ENCODE data around the gene C2CD2L. TPM values are rescaled to one million over a fixed set of nuclear protein-coding genes. Genes with fewer than 3 reads are reported as not detected.
A peak's percentile ranks its signal among the peaks of the same experiment; 100 is the strongest.
"Not testable (repeated sequence)": the region's sequence is repeated elsewhere in the genome, so short reads cannot be mapped to it uniquely, and the experiment has no call there.

C2CD2L gene
- total RNA-seq, 1 donor from 2014 or later: 19.7 TPM

DNA sequence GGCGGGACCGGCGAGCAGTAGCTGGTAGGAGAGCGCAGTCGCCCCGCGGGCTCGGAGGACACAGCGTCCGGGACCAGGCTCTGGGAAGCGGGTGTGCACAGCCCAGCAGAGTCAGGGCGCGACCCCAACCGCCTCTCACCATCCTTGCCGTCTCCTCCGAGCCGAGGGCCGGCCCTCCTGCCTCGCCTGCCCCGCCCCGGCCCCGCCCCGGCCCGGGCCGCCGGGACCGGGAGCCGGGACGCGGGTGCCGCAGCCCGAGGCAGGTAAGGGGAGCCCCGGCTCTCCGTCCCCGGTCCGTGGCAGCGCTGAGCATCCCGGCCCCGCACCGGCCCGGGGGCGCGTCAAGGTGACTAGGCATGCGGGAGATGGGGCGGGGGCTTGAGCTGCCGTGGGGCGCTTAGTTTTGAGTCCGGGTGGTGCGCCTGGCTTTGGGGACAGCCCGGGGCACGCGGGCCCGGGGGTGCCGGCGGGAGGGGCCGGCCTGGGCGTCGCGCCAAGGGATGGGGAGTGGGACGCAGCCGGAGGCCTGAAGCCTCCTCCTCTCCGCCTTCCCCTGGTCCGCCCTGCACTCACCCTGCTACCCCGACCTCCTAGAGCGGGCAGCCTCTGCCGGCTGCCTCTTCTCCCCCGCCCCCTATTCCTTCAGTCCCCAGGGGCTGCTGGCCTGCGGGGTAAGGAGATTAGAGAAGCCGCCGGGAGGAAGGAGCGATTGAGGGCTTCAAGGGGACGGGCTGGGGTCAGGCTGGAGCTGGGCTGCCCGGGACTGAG lies 42.1 kb downstream of the C2CD2L start, which contains the start of gene ABCG4:
ABCG4 (plus strand) TSS at position 35 of the 768 bp plus-strand sequence. CDS start 914 bp downstream, outside the sequence.
- DNase-seq (ENCODE audit: low read depth): peak; percentile 8

DNA sequence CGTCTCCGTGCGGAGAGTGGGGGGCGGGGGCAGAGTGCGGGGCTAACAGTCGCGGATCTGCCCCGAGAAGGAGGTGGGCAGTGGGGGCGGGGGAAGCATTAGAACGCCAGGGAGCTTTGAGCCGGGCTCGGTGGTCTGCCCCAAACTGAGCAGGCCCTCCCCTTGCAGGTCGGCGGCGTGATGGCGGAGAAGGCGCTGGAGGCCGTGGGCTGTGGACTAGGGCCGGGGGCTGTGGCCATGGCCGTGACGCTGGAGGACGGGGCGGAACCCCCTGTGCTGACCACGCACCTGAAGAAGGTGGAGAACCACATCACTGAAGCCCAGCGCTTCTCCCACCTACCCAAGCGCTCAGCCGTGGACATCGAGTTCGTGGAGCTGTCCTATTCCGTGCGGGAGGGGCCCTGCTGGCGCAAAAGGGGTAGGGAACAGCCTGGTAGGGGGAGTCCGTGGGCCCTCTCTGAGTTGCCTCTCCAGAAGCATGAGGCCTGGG lies 42.7 kb downstream of the C2CD2L start:
- DNase-seq (ENCODE audit: low read depth): no peak

DNA sequence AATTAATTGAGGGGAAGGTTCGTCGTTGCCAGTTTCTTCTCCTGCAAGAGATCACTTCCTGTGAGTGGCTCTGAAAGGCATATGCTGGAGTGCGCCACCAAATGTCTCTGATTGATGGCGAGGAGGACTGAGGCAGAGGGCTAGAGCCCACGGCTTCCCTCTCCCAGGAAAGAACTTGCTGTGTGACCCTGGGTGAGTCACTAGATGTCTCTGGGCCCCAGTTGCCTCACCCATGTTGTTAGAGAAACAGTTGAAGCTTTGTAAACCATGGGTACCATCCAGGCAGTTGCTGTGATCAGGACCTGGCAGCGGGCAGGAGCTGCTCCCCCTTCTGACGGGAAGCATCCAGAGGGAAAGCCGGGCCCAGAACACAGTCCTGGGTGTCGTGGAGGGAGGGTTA lies 44.9 kb downstream of the C2CD2L start:
- DNase-seq (ENCODE audit: low read depth): no peak

DNA sequence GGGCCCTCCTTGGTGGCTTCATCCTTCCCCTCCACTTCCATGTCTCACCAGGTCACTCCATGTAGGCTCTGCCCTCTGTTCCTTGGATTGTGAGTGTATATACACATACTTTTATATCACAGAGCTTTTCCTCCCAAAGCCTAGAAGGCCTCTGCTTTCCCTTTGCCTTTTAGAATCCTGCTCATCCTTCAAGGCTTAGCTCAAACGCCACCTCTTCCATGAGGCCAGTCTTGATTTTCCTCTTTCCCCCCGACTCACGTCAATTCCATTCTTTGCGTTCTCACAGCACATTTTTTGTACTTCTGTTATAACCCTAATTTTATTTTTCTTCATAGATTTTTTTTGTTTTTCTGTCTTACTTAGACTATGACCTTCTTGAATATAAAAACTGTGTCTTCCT lies 45.5 kb downstream of the C2CD2L start:
- DNase-seq (ENCODE audit: low read depth): no peak

DNA sequence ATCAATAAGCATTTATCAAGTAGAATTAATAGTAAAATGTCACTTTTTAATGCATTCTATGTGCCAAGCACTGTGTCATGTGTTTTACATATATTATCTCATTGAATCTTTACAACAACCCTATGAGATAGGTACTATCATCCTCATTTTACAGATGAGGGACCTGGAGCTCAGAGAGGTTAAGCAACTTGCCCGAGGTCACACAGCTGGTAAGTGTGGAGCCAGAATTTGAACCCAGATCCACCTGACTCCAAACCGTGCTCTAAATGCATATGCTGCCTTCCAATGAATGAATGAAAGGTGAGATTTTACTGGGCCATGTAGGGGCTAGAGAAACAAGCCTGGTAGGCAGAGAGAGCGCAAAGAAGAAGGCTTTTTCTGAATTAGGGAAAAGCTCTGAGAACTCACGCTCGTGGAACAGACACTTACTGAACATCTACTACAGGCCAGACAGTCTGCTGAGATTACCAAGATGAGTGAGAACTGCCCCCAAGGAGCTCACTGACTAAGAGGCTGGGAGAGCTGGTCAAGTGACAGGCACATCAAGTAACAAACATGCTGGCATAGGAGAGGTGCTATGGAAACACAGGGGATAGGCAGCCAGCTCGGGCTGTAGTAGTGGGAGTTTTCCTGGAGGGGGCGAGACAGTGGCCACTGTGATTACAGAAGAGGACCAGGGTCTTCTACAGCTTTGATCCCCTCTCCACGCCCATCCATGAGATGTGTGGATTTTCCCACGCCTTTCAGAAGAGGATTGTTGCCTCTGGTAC lies 46.1 kb downstream of the C2CD2L start:
- DNase-seq (ENCODE audit: low read depth): no peak

DNA sequence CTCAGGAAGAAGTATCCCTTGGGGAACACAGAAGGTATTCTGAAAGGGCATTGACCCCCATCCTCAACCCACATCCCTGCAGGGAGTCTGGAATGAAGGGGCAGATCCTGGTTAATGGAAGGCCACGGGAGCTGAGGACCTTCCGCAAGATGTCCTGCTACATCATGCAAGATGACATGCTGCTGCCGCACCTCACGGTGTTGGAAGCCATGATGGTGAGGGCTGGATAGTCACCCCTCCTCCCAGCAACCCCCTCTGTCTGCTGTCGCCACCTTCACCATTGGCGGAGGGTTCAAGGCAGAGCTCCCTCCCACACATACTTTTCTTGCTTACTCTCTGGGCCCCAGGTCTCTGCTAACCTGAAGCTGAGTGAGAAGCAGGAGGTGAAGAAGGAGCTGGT lies 47.0 kb downstream of the C2CD2L start:
- DNase-seq (ENCODE audit: low read depth): no peak

DNA sequence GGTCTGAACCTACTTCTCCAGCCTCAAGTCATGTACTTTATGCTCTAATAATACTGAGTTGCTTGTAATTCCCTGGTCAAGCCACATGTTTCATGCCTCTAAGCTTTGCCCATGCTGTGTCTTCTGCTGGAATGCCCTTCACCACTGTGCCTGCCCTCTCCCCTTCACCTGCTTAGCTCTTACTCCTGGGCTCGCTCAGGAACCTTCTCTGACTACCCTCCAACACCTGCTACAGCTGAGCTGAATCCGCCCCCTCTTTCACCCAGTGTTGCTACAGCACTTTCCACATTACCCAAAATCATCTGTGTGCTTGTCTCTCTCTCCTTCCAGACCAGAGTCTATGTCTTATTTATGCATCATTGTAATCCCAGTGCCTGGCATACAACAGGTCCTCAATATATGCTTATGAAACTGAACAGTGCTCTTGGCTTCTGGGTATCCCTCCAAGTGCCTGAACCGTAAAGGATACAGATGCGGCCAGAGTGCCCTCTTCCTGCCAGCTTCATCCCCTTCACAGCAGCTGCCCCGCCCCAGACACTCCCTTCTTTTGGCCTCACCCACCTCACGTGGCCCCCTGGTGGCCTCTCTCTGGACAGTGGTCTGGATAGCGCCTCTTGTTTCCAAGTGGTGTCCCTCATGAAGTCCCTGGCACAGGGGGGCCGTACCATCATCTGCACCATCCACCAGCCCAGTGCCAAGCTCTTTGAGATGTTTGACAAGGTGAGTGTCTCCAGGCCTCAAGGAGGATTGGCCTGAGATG lies 48.8 kb downstream of the C2CD2L start:
- DNase-seq (ENCODE audit: low read depth): peak; percentile 30

DNA sequence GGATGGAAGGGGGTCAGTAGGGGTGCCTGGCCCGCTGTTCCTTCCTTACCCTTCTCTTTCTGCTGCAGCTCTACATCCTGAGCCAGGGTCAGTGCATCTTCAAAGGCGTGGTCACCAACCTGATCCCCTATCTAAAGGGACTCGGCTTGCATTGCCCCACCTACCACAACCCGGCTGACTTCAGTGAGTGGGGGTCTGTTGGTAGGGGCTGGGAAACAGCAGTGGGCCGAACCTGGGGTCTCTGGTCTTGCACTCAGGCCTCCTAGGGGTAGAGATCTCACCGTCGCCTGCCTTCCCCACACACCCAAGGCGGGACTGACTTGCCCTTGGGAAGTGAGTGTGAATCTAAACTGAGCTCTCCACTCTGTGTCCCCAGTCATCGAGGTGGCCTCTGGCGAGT lies 49.4 kb downstream of the C2CD2L start:
- no peak for DNase-seq (ENCODE audit: low read depth)

DNA sequence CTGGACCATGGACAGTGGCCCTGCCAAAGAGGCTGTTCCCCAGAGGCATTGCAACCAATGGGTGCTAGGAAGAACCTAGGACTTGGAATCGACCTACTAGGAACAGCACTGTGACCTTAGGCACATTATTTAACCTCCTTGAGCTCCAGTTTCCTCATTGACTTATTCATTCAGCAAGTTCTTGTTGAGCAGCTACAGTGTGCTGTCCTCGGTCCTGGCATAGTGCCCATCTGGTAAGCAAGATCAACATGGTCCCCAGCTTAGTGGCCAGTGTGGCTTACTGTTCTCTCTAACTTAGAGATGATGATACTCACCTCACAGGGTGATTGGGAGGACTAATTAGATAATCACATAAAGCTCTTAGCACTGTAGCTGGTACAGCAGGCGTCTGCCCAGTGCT lies 49.9 kb downstream of the C2CD2L start:
- no peak for DNase-seq (ENCODE audit: low read depth)

DNA sequence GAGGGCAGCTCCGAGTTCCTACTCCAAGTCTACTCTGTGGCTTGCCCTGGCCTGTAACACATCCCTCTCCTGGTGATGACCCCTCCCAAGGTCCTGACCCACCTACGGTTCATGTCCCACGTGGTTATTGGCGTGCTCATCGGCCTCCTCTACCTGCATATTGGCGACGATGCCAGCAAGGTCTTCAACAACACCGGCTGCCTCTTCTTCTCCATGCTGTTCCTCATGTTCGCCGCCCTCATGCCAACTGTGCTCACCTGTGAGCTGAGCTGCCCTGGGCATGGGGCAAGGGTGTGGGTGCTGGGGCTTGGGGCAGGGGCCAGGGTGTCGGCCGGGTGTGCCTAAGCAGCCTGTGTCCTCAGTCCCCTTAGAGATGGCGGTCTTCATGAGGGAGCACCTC lies 51.3 kb downstream of the C2CD2L start:
- no peak for DNase-seq (ENCODE audit: low read depth)

DNA sequence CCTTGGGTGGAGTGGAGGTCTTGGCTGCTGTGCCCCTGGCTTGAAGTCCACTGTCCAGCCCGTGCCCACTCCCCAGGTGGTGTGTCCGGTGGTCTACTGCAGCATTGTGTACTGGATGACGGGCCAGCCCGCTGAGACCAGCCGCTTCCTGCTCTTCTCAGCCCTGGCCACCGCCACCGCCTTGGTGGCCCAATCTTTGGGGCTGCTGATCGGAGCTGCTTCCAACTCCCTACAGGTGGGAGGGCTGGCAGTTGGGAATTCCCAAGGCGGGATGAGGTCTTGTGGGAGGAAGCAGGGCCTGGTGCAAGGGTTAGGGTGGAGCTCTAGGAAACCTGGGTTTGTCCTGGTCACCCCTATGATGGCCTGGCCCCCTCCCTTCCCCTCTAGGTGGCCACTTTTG lies 53.0 kb downstream of the C2CD2L start:
- no peak for DNase-seq (ENCODE audit: low read depth)

DNA sequence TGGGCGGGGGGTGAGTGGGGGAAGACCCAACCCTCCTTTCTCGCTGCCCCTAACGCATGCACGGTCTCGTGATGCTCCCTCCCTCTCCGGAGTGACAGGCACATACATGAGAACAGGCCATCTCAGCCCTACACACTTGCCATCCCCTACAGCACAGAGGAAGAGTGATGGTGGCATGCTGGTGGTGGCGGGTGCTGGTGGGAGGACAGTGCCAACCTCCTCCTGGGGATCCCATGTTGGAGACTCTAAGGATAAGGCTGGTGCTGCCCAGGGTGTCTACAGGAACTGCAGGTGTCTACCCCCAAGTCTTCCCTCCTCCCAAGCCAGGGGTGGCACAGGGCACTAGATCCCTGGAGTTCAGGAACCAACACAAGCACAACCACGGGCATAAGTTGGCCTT lies 54.7 kb downstream of the C2CD2L start:
- DNase-seq (ENCODE audit: low read depth): no peak

DNA sequence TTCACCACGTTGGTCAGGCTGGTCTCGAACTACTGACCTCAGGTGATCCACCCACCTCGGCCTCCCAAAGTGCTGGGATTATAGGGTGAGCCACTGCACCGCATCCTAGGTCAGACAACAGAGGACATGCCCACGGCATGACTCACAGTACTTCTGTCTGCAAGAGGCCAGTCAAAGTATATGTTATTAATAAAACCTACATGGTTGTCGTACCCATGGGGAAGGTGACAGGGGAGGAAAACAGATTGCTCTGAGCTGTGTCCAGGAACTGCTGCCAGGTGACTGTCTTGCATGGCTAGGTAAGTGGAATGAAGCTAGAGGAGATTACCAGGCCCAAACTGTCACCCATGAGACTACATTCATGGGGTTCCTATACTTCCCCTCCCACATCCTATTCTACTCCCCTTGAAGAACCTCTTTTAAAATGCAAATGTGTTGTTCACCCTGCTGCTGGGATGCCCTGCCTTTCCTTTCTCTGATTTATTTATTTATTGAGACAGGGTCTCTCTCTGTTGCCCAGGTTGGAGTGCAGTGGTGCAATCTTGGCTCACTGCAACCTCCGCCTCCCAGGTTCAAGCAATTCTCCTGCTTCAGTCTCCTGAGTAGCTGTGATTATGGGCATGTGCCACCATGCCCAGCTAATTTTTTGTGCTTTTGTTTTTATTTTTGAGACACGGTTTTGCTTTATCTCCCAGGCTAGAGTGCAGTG lies 59.4 kb downstream of the C2CD2L start:
- peak; percentile 22 for DNase-seq (ENCODE audit: low read depth)

DNA sequence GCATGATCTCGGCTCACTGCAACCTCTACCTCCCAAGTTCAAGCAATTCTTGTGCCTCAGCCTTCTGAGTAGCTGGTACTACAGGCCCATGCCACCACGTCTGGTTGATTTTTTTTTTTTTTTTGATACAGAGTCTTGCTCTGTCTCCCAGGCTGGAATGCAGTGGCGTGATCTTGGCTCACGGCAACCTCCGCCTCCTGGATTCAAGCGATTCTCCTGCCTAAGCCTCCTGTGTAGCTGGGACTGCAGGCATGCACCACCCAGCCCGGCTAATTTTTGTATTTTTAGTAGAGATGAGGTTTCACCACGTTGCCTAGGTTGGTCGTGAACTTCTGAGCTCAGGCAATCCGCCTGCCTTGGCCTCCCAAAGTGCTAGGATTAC lies 59.9 kb downstream of the C2CD2L start:
- not testable (repeated sequence) for DNase-seq (ENCODE audit: low read depth)

DNA sequence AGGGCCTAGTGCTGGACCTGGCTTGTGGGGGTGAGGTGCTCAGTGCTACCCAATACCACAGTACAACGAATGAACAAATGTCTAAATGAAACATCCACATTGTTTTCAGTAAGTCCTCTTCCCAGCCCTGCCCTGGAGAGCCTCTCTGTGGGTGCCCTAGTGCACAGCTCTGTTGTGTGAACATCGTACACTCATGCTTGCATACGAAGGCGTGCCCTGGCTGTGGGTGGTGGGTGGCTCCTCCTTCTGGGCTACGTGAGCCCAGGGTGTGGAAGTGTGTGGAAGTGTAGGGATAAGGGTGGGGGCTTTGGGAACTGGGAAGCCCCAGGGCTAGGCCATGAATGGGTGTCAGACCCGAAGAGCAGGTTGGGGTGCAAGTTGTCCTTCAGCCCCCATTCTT lies 60.8 kb downstream of the C2CD2L start:
- DNase-seq (ENCODE audit: low read depth): no peak

Other genes with a start within 250 kb of the C2CD2L start
- gene CXCR5, start 223.5 kb upstream of the C2CD2L start, total RNA-seq: not detected in 2 replicates
- 15.2 and 22.1 TPM in 2 replicates for gene BCL9L, start 181.4 kb upstream of the C2CD2L start, total RNA-seq
- gene UPK2, start 151.0 kb upstream of the C2CD2L start, total RNA-seq: not detected in 2 replicates
- not detected in 2 replicates for gene FOXR1, start 135.6 kb upstream of the C2CD2L start, total RNA-seq
- 14.6 and 15.7 TPM in 2 replicates for gene CENATAC, start 109.2 kb upstream of the C2CD2L start, total RNA-seq
- gene RPS25, start 89.0 kb upstream of the C2CD2L start, total RNA-seq: 960 and 1,378 TPM in 2 replicates
- gene TRAPPC4, start 88.6 kb upstream of the C2CD2L start, total RNA-seq: 42.4 and 53.9 TPM in 2 replicates
- 19.0 and 19.3 TPM in 2 replicates for gene SLC37A4, start 76.5 kb upstream of the C2CD2L start, total RNA-seq
- 104 and 157 TPM in 2 replicates for gene HYOU1, start 50.1 kb upstream of the C2CD2L start, total RNA-seq
- 21.2 and 22.0 TPM in 2 replicates for gene VPS11, start 39.5 kb upstream of the C2CD2L start, total RNA-seq
- 4.1 and 10.3 TPM in 2 replicates for gene HMBS, start 22.5 kb upstream of the C2CD2L start, total RNA-seq
- gene DPAGT1, start 5.5 kb upstream of the C2CD2L start, total RNA-seq: 24.5 and 25.5 TPM in 2 replicates
- gene HINFP, start 14.2 kb downstream of the C2CD2L start, total RNA-seq: 12.9 and 16.7 TPM in 2 replicates
- 0.08 and 0.16 TPM in 2 replicates for gene ABCG4, start 41.7 kb downstream of the C2CD2L start, total RNA-seq
- gene NLRX1, start 61.4 kb downstream of the C2CD2L start, total RNA-seq: 22.8 and 24.1 TPM in 2 replicates
- gene NHERF4, start 78.1 kb downstream of the C2CD2L start, total RNA-seq: not detected in 2 replicates
- gene CBL, start 99.0 kb downstream of the C2CD2L start, total RNA-seq: 8.2 and 9.1 TPM in 2 replicates
- 57.3 and 68.7 TPM in 2 replicates for gene MCAM, start 209.8 kb downstream of the C2CD2L start, total RNA-seq
- gene RNF26, start 227.2 kb downstream of the C2CD2L start, total RNA-seq: 2.6 and 3.8 TPM in 2 replicates
- gene C1QTNF5, start 233.5 kb downstream of the C2CD2L start, total RNA-seq: 71.5 and 72.1 TPM in 2 replicates
- gene MFRP, start 239.4 kb downstream of the C2CD2L start, total RNA-seq: 0.05 and 0.31 TPM in 2 replicates